NCI-H748 (cell line): ENCODE results near the gene NOVA1.

Experiments
- DNase-seq: peaks from one replicate; lab custom pipeline; 2025; ENCODE audit not compliant: unreplicated experiment; lab: John Stamatoyannopoulos, UW

NOVA1 gene

DNA sequence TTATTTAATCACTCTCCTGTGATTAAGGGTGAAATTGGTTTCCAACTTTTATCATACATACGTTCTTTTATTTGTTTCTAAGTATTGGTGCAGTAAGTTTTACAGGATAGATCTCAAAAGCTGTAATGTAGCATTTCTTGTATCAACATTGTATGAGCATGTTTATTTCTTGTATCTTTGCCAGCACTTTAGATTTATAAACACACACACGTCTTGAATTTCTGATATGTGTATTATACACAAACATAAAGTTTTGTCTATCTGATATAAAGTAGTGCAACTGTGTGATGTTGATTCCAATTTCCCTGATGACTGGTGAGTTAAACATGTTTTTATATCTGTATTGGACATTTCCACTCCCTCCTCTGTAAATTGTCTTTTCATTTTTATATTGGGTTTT lies 134.7 kb downstream of the NOVA1 start:
- no peak for DNase-seq

DNA sequence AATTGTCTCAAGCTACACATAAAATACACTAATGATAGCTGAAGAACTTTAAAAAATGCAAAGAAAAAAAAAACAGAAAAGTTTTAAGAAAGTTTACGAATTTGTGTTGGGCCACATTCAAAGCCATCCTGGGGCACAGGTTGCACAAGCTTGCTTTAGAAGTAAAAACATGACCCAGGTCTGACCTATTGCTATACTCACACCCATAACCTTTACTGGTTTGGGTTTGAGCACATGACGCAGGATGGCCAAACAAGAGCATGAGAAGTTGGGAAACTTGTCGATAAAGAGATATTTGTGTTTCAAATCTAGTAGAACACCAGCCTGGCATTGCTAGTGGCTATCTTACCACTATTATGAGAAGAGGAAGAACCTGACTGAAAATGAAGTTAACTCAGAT lies 143.7 kb downstream of the NOVA1 start:
- no peak for DNase-seq

DNA sequence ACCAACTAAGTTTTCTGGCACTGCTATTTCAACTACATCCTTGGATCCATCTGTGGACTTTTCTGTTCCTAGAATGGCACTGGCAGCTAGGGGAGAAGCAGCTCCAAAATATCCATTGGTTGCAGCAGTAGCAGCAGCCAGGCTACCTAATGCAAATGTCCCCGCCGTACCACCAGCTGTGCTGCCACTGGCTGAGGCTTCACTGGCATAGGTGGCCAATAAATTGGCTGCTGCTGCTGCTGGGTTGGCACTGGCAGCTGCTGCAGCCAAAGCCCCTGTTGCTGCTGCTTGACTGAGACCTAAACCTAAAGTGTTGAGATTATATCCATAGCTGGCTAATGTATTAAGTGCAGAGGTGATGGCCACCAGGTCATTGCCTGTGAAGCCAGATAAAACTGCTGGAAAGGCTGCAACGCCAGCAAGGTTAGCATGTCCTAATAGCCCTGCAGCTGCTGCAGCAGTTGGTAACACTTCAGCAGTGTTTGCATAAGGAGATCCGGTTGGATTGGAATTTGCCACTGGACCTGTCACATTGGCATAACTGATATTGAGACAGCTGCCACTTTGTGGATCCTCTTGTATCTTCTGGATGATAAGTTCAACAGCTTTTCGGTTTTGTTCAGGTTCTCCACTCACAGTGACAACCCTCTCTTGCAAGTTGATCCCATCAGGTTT lies 149.5 kb downstream of the NOVA1 start:
- peak; percentile 96 for DNase-seq

DNA sequence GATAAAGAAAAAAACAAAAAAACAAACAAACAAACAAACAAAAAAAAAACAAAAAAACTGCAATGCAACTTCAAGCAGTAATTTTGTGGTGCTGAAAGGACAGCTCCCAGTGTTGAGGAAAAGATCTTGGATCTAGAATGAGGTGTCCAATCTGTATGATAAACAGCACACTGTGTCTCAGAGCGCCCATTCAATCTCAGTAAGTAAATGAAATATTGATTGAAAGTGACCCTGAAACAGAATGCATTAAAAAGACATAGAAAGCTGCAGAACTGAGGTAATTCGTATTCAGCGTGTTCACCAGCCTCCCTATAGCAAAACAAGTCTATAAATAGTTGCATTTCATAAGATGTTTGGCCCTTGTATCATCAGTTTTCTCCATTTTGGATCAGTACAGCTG lies 153.0 kb downstream of the NOVA1 start:
- DNase-seq: no peak

DNA sequence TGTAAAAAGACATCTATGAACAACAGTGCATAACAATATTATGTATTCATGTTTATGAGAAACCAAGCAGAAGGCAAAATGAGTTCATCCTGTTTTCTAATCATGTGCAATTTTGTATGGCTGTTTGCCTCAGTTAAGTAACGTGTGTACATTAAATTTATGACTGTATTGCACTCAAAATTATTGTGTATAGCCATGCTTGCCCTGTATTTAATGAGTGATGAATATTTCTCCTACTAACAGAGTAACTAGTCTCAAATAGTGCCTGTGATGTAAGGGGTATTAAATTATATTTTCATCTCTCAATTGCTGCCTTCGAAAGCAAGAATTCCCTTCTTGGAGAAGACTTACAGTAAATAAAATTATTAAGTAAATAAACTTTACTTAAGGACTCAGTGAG lies 154.2 kb downstream of the NOVA1 start:
- DNase-seq: no peak

DNA sequence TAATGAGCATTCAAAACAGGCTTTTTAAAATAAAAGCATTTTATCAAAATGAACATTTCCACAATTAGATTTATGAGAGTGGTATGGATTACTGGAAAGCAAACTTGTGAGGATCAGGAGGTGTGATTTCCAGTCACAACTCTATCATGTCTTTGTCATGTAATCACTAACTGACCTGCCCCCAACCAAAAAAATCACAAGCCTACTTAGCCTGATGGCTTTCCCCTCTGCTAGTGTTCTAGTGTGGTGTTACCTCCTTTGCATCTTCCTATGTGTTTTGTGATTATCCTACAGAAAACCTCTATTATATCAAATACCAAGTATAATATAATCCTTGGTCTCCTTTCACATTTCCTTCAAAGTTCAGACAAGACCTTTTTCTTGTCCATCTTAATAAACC lies 168.6 kb downstream of the NOVA1 start:
- DNase-seq: no peak

DNA sequence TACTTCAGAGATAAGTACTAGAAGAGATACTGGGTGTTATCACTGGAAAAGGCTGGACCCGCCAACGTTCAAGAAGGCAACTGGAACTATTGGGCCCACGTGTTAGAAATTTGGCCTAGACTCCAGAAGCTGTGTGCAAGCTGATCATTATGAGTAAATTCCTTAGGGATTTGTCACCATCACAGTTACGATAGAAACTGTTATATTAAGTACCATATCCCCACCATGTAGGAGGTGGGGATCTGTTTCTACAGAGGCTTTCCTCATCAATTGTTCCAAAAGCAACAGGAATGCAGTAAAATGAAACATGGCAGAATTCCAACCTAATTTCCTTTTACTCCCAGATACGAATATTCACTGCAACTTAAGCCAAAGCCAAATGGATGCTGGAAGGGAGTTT lies 170.7 kb downstream of the NOVA1 start:
- no peak for DNase-seq

DNA sequence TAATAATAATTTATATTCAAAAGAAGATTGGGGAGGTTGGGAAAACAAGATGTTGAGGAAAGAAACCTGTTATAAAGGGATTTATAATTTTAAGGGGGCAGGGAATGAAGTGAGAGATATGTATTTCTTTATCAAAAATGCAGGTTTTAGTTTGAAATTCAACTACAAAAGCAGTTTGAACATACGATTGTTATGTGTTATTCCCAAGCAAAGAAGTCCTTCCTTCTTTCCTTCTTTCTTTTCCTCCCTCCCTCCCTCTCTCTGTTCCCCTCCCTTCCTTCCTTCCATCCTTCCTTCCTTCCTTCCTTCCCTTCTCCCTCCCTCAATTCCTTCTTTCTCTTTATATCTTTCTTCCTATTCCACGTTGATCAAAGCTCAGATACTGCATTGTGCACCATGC lies 173.3 kb downstream of the NOVA1 start:
- DNase-seq: no peak

DNA sequence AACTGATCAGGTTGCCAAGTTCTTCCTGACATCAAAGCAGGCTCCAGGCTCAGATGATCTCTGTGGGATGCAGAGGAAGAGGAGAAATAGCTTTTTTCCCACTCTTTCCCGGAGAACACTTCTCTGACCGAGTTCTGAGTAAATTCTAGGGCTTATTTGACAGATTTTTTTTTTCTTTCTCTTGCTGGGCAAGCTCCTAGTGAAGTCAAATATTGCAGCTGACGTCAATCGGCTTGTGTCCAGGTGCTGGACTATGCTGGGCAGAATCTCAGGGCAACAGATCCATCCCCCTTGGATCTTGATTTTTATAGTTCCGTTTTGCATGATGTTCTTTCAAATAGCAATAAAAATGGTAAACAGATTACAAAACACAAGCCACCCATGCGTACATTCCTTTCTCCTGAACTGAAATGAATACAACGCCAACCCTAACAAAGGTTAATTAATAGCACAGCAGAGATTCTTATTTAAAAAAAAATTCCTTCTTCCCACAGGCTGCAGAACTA lies 182.2 kb downstream of the NOVA1 start:
- DNase-seq: no peak

DNA sequence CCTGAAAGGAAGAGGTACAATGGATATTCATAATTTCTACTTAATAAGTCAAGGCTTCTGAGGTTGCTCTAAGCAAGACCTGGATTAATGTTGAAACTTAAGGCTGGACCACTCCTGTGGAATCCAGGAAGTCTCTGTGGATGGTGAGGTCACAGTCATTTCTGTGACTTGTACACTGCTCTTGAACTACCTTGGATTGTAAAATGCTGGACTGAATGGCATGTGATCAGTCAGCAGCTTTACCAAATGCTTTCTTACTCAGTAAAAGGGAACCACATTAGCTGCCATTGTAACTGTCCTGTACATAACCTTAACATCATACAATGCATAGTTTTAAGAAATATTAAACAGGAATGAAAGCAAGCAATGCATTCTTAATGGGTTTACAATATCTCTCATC lies 182.9 kb downstream of the NOVA1 start:
- DNase-seq: no peak

DNA sequence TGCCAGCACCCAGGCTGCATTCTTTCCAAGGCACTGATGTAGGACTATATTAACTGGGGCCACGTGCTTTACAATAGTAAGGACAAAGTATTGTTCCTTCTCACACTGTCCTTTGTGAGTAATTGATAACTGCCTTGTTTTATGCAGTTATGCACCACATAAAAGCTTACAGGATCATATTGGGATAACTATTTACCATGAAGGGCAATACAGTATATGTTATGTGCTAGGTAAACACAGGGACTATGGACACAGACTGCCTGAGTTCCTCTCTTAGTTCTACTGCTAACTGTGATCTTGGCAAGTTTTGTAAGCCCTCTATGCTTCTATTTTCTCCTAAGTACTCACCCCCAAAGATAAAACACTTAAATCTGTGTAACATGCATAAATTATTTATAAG lies 183.7 kb downstream of the NOVA1 start:
- DNase-seq: no peak

DNA sequence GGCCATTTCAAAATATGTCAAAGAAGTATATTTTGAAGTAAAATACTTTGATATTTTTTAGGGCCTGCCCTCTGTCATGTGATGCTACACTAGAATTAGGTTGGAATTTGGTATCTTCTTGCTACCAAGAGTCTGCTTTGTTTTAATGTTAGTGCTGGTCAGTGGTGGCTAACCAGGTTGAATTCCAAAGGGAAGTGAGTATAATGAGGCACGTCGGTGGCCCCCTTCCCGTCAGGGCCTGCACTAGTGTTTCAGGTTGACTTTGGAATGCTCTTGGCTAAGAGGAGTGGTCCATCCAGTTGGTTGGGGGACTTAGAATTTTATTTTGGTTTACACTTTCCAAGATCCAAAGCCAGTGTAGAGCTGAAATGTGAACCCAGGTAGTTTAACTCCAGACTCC lies 185.4 kb downstream of the NOVA1 start:
- no peak for DNase-seq

DNA sequence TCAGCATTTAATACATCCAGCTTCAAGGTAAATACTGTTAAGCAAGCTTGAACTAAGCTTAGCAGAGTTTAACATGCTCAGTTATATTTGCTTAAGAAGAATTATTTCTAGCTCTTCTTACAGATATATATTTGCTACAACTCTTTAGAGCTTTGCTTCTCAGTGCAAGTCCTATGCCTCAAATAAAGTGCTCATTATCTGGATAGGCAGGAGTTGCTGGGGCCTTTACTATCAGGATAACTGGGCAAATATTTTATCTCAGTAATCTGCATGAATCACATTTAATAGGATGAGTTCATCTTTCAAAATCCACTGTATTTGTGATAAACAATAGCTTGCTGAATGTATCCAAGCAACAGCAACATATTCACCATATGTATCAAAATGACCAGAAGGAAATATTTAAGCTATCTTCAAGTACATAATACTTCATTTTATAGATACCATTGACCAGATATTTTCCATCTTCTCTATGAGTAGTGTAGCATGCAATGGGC lies 187.6 kb downstream of the NOVA1 start:
- DNase-seq: no peak

DNA sequence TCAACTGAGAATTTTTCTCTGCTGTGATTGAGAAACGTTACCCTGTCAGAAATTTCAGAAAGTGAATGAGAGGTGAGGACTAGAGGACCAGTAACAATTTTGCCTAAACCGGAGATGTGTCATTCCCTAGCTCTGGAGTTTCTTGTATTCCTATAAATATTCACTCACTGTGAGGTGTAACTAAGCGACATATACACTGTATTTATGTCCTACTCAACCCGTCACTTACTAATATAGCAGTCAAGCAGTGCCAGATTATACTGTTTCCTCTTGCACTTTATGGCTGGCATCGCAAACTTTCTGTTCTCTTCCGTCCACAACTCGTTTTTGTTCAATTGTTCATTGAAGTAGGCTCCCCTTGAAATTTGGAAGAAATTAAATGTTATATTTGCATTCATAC lies 192.9 kb downstream of the NOVA1 start:
- DNase-seq: no peak

DNA sequence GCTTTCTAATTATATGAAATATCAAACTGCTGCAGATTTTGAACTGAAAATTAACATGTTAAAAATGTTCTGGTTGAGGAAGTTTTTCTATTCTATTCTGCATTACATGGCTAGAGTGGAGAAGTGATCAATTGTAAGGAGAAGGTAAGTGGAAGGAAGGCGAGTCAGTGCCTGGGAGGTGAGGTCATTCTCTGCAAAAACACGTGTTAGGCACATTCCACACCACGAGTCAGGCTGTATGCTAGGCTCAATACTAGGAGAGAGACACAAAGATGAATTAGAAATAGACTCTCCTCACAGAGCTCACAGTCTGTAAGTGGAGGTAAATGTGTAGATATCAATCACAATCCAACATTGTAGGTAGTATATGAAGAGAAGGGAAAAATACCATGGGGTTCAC lies 194.1 kb downstream of the NOVA1 start:
- DNase-seq: no peak

DNA sequence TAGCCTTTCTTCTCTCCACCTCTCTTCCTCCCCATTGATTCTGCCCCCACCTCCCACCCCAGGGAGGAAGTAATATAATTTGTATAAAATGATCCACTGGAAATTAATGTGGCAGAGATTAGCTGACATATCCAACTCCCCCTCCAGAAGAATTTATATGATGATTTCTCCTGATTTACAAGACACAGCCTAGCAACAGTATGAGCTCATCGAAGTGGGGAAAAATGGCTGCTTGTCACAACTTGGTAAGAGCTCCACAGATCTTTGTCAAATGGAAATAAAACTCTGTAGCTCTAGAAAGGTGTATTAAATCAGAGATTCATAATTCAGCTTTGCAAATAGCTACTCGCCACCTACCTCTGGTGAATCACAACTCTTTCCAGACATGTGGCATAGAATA lies 195.7 kb downstream of the NOVA1 start:
- no peak for DNase-seq

DNA sequence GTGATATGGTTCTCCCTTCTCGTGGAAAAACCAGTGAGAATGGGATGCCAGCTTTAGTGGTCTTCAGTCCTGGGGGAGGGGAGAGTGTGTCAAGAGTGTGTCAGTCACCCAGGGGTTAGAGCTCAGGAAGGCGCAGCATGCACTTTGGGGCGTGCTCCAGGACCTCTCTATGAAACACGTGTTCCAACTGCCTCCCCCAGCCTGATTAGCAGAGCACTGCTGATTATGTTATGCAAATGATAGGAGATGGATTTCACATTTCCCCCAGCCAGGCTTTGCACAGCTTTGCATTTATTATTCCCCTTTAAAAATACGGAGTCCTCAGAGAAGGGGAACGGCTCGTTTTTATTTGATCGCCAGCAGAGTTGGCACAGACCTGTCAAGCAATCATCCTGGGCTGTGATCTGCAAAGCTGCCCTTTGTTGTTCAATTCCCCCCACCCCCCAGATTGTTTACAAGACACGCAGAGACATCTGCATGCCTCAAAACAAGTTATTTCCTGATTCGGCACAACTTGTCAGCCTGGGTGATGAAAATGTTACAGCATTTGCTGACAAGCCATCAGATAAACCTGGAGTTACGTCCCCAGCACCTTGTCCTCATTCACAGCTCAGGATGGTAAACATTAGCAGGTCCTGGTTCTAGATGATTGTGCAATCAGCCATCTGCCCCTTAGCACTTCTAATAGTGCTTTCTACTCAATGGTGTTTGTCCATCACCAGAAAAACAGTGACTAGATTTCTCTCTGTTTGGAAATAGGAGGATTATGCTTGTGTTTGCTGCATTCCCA lies 196.5 kb downstream of the NOVA1 start:
- peak; percentile 76 for DNase-seq

DNA sequence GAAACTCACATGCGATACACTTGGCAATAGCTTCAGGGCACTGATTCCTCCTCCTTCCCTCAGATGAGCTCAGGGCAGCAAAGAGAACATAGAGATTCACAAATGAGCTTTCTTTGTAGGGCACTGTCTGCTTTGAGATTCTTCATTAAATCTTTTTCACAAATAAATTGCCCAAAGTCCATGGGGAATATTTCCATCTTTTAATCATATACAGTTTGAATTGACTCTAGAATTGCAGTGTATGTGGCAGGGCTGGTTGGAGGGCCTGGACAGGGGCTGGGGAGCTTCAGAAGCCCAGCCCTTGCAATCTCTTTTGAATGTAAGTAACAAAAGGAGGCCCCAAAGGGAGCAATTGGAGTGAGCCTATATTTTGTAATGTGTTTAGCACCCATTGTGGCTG lies 197.5 kb downstream of the NOVA1 start:
- no peak for DNase-seq

DNA sequence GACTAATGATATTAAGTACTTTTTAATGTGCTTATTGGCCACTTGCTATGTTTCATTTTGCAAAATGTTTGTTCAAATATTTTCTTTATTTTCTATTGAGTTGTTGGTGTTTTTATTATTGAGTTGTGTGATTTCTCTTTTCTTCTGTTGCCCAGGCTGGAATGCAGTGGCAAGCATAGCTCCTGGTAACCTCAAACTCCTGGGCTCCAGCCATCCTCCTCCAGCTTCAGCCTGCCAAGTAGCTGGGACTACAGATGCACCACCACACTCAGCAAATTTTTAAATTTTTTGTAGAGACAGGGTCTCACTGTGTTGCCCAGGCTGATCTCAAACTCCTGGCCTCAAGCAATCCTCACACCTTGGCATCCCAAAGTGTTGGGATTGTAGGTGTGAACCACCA lies 199.2 kb downstream of the NOVA1 start:
- no peak for DNase-seq
